HCT116 (cell line): ENCODE results near the gene S100A2. TPM values are rescaled to one million over a fixed set of nuclear protein-coding genes. Genes with fewer than 3 reads are reported as not detected.

Source experiments
- ATAC-seq: fragments of 200-7000 bp; cut with Tn5 transposase; 2 replicates; pipeline ENCODE4 v1.9.1; 2020; ENCODE audit warnings: mild to moderate bottlenecking, moderate library complexity
- BruUV-seq: library from RNA; stranded (reverse); fragments of 400-500 nt; replicated peaks from 2 replicates; lab custom pipeline; 2021; lab: Mats Ljungman, UMichigan
- CTCF ChIA-PET: fragments of 300-600 bp; sonication (Branson Sonifier 250); formaldehyde crosslinking; loops from one replicate; lab custom pipeline; 2021; ENCODE audit warnings: antibody characterized with exemption; lab: Charles Lee
- POLR2A ChIA-PET: fragments of 300-600, 350-600 bp; sonication (Branson Sonifier 250); formaldehyde crosslinking; loops from one replicate; lab custom pipeline; 2021; ENCODE audit warnings: antibody characterized with exemption; lab: Charles Lee
- RAD21 ChIA-PET, 2 experiments: fragments of 300-600 bp; sonication (Branson Sonifier 250); formaldehyde crosslinking; loops; one replicate each; lab custom pipeline; 2023; ENCODE audit warnings: low total read pairs in 2 of 2; ENCODE audit not compliant: uncharacterized antibody in 2 of 2, unreplicated experiment in 2 of 2, low non-redundant PET in 1 of 2; lab: Charles Lee
- DNase-seq: peaks from one replicate; pipeline ENCODE4 v3.0.0-alpha.2; 2010; ENCODE audit warnings: low read depth, low spot score
- H2AFZ ChIP-seq: fragments of 200-600 bp; shearing (Covaris generic), sonication (generic); 2 replicates; pipeline ENCODE4 v1.6.1; 2017; ENCODE audit warnings: low read depth, mixed run types, mixed read lengths, antibody characterized with exemption, low read length; ENCODE audit not compliant: poor library complexity, severe bottlenecking
- H3K27ac ChIP-seq: 2 replicates; pipeline ENCODE4 v1.5.1; 2012; ENCODE audit warnings: low read depth, low read length
- H3K27me3 ChIP-seq: fragments of 200-600 bp; sonication (generic); 2 replicates; pipeline ENCODE4 v1.6.1; 2016; ENCODE audit warnings: mixed run types, low read length, mixed read lengths; ENCODE audit not compliant: insufficient read depth
- H3K36me3 ChIP-seq, 2 experiments: fragments of 200-500 bp in 1 of 2; fragments of 200-600 bp in 1 of 2; sonication (Bioruptor generic) in 1 of 2; sonication (generic) in 1 of 2; 2 replicates each; pipeline versions ENCODE4 v1.5.1 to v1.6.1; 2014 to 2016; ENCODE audit warnings: low read length in 2 of 2, inconsistent platforms in 1 of 2, mixed read lengths in 1 of 2, mixed run types in 1 of 2; ENCODE audit not compliant: insufficient read depth in 2 of 2, control insufficient read depth in 1 of 2
- H3K4me1 ChIP-seq, 2 experiments: fragments of 200-600 bp in 1 of 2; sonication (generic) in 1 of 2; 2 replicates each; pipeline versions ENCODE4 v1.5.1 to v1.6.1; 2012 to 2017; ENCODE audit warnings: low read length in 2 of 2, inconsistent platforms in 1 of 2, mild to moderate bottlenecking in 1 of 2, mixed read lengths in 1 of 2, mixed run types in 1 of 2, moderate library complexity in 1 of 2; ENCODE audit not compliant: insufficient read depth in 2 of 2, control insufficient read depth in 1 of 2
- H3K4me2 ChIP-seq: fragments of 200-600 bp; sonication (generic); 2 replicates; pipeline ENCODE4 v1.6.1; 2017; ENCODE audit warnings: mixed run types, low read length, mixed read lengths
- H3K4me3 ChIP-seq, 2 experiments: fragments of 200-600 bp in 1 of 2; sonication (generic) in 1 of 2; replicated peaks in 1 of 2; 2 replicates each; pipeline ENCODE4 v1.5.1; 2011 to 2016; ENCODE audit warnings: low read length in 2 of 2, control low read depth in 1 of 2, low read depth in 1 of 2, mild to moderate bottlenecking in 1 of 2, mixed read lengths in 1 of 2, mixed run types in 1 of 2
- H3K79me2 ChIP-seq: fragments of 200-600 bp; sonication (generic); 2 replicates; pipeline ENCODE4 v1.6.1; 2017; ENCODE audit warnings: mild to moderate bottlenecking, mixed run types, low read length, moderate library complexity, mixed read lengths; ENCODE audit not compliant: insufficient read depth
- H3K9ac ChIP-seq: fragments of 200-600 bp; sonication (generic); 2 replicates; pipeline ENCODE4 v1.6.1; 2016; ENCODE audit warnings: low read length, mixed read lengths
- H3K9me2 ChIP-seq: fragments of 200-600 bp; sonication (generic), shearing (Covaris generic); 2 replicates; pipeline ENCODE4 v1.6.1; 2017; ENCODE audit warnings: mixed run types, mild to moderate bottlenecking, moderate library complexity; ENCODE audit not compliant: insufficient read depth
- H3K9me3 ChIP-seq, 2 experiments: fragments of 200-500 bp in 1 of 2; fragments of 200-600 bp in 1 of 2; sonication (Bioruptor generic) in 1 of 2; sonication (generic) in 1 of 2; 2 replicates each; pipeline ENCODE4 v1.6.1; 2014 to 2017; ENCODE audit warnings: low read length in 2 of 2, mixed read lengths in 2 of 2, inconsistent platforms in 1 of 2, low read depth in 1 of 2, mild to moderate bottlenecking in 1 of 2, mixed run types in 1 of 2, moderate library complexity in 1 of 2; ENCODE audit not compliant: control insufficient read depth in 1 of 2, insufficient read depth in 1 of 2
- H4K20me1 ChIP-seq: fragments of 200-600 bp; sonication (generic), shearing (Covaris generic); 2 replicates; pipeline ENCODE4 v1.6.1; 2017; ENCODE audit warnings: mixed run types, mild to moderate bottlenecking, moderate library complexity; ENCODE audit not compliant: insufficient read depth
- CEBPB ChIP-seq: IDR thresholded peaks from 2 replicates; pipeline ENCODE4 v1.6.1; 2012; ENCODE audit warnings: low read depth
- CTCF ChIP-seq, 3 experiments: fragments of 200-600 bp in 1 of 3; sonication (generic) in 1 of 3; IDR thresholded peaks in 2 of 3; conservative IDR thresholded peaks in 1 of 3; 2 replicates each; pipeline ENCODE4 v1.5.1; 2012 to 2017; ENCODE audit warnings: low read depth in 2 of 3, low read length in 2 of 3, antibody characterized with exemption in 1 of 3, borderline replicate concordance in 1 of 3, control low read depth in 1 of 3, mild to moderate bottlenecking in 1 of 3, mixed read lengths in 1 of 3, mixed run types in 1 of 3, moderate library complexity in 1 of 3; ENCODE audit not compliant: insufficient read depth in 1 of 3
- ELF1 ChIP-seq: IDR thresholded peaks from 2 replicates; pipeline ENCODE4 v1.6.1; 2012; ENCODE audit warnings: low read depth, borderline replicate concordance
- EZH2 ChIP-seq: fragments of 200-600 bp; sonication (generic); IDR thresholded peaks from 2 replicates; pipeline ENCODE4 v1.6.1; 2017; ENCODE audit warnings: antibody characterized with exemption, mixed run types
- EZH2phosphoT487 ChIP-seq: fragments of 200-600 bp; IDR thresholded peaks from 2 replicates; pipeline ENCODE4 v1.6.1; 2018; ENCODE audit warnings: antibody characterized with exemption, borderline replicate concordance
- FOSL1 ChIP-seq: IDR thresholded peaks from 2 replicates; pipeline ENCODE4 v1.6.1; 2012; ENCODE audit warnings: low read depth
- POLR2A ChIP-seq: IDR thresholded peaks from 2 replicates; pipeline ENCODE4 v1.7.0; 2011; ENCODE audit warnings: borderline replicate concordance; ENCODE audit not compliant: insufficient read depth, insufficient read length; ENCODE audit errors: extremely low read depth
- POLR2AphosphoS5 ChIP-seq: IDR thresholded peaks from 2 replicates; pipeline ENCODE4 v1.6.1; 2011; ENCODE audit warnings: mild to moderate bottlenecking, low read depth, low read length, moderate library complexity
- RAD21 ChIP-seq: IDR thresholded peaks from 2 replicates; pipeline ENCODE4 v1.6.1; 2012; ENCODE audit warnings: low read depth, mild to moderate bottlenecking
- REST ChIP-seq: IDR thresholded peaks from 2 replicates; pipeline ENCODE4 v1.6.1; 2012; ENCODE audit warnings: low read depth
- SP1 ChIP-seq: IDR thresholded peaks from 2 replicates; pipeline ENCODE4 v1.6.1; 2012; ENCODE audit warnings: low read depth
- SRF ChIP-seq: IDR thresholded peaks from 2 replicates; pipeline ENCODE4 v1.6.1; 2012; ENCODE audit warnings: low read depth
- YY1 ChIP-seq: IDR thresholded peaks from 2 replicates; pipeline ENCODE4 v1.6.1; 2011; ENCODE audit warnings: low read length, low read depth, moderate library complexity, mild to moderate bottlenecking; ENCODE audit not compliant: insufficient replicate concordance; ENCODE audit errors: extremely low read depth
- ZBTB33 ChIP-seq: IDR thresholded peaks from 2 replicates; pipeline ENCODE4 v1.6.1; 2011; ENCODE audit warnings: mild to moderate bottlenecking, low read length, moderate library complexity; ENCODE audit not compliant: insufficient replicate concordance; ENCODE audit errors: extremely low read depth
- ZFX ChIP-seq: fragments of 450-650 bp; IDR thresholded peaks from 2 replicates; pipeline ENCODE4 v1.6.1; 2017
- ZNF274 ChIP-seq: fragments of 200-500 bp; sonication (Bioruptor generic); IDR thresholded peaks from 2 replicates; pipeline ENCODE4 v1.6.1; 2014; ENCODE audit warnings: mild to moderate bottlenecking, low read depth, low read length, inconsistent platforms
- intact Hi-C: fragments of 100-400 bp; cut with micrococcal nuclease; formaldehyde crosslinking; loops from 2 replicates; pipeline ENCODE4 v1.10.0; 2022
- total RNA-seq: library from RNA; stranded (reverse); gene quantifications from one replicate; pipeline ENCODE4 v1.2.1, GENCODE V29; 2021; ENCODE audit not compliant: unreplicated experiment

S100A2 gene
- total RNA-seq, 1 experiment from 2014 or later, result 24.8 TPM

- peaks cover 18% of the 10 kb centered on the region for H3K79me2 ChIP-seq
- H4K20me1 ChIP-seq, result no peaks in the 10 kb centered on the region
- intact Hi-C loops, result loop anchor here (2.0 to 5.0 kb wide), 3 partner anchors 19 to 455 kb away; partner anchors contain the start of genes RAB13 and S100A16
- peaks cover 38 to 58% of the 10 kb centered on the region in 2 experiments for H3K4me1 ChIP-seq
- ChIA-PET CTCF (interaction anchor here (0.9 to 3.2 kb wide), 10 partner anchors 9 to 95 kb away, joined by 4 to 35 read pairs (median 6); partner anchors contain the start of genes S100A13 and S100A5), POLR2A (interaction anchor here (1.2 to 7.4 kb wide), 10 partner anchors 11 to 458 kb away, joined by 3 to 114 read pairs (median 56); partner anchors contain the start of genes RPS27, S100A14, S100A16 and S100A2), RAD21 (interaction anchor here (0.7 to 2.7 kb wide), 4 partner anchors 13 to 36 kb away, joined by 3 to 11 read pairs (median 4); no protein-coding TSS in a partner anchor)
- ATAC-seq, result no peak
- H3K9me3 ChIP-seq, result no peaks in the 10 kb centered on the region
- DNase-seq, result no peak
- no peaks in the 10 kb centered on the region for H3K9me2 ChIP-seq
- no peak overlapping the region for H3K4me3 ChIP-seq
- H3K27me3 ChIP-seq, result no peaks in the 10 kb centered on the region
- H3K9ac ChIP-seq, result peak overlapping the region; percentile 88
- no TSS peak for BruUV-seq
- H3K36me3 ChIP-seq, result peaks cover 0 to 5% of the 10 kb centered on the region in 2 experiments; a peak in 1 of 4 replicates
- TF ChIP-seq EZH2 (no peak), REST (no peak), SP1 (no peak), POLR2AphosphoS5 (no peak), CEBPB (no peak), RAD21 (no peak), CTCF (IDR thresholded peaks at IDR 0.05 in 2 of 3, conservative IDR thresholded peaks at IDR 0.05 in 1 of 3; ENCODE audit: borderline replicate concordance in 1 of 3, insufficient read depth in 1 of 3, low read depth in 2 of 3, low read length in 2 of 3) (no peak), YY1 (no peak), ZBTB33 (no peak), EZH2phosphoT487 (no peak), ZNF274 (no peak), FOSL1 (no peak), ZFX (no peak), POLR2A (no peak), ELF1 (no peak), SRF (no peak)
- TF ChIP-seq, all 23 proteins: peak for 0
- Histone ChIP-seq H3K4me2 (peak overlapping the region; percentile 99), H2AFZ (no peak overlapping the region), H3K27ac (peak overlapping the region; percentile 94)
Observed at GRCh38 chr1:153532181-153532580, 33.5 kb downstream of the S100A2 start.
